SK-N-SH (cell line): ENCODE measurements around the gene DRC3. TPM values are rescaled to one million over a fixed set of nuclear protein-coding genes. Genes with fewer than 3 reads are reported as not detected.

Experiments used
- CTCF ChIA-PET: fragments of 300-600, 350-600 bp; formaldehyde crosslinking; extraction: SDS; loops from one replicate; lab custom pipeline; 2021; lab: Yijun Ruan, JAX
- POLR2A ChIA-PET: fragments of 350-600 bp; sonication (Branson Sonifier 250); formaldehyde crosslinking; extraction: SDS; loops from one replicate; lab custom pipeline; 2020; ENCODE audit warnings: antibody characterized with exemption, inconsistent platforms; lab: Yijun Ruan, JAX
- DNase-seq: peaks from one replicate; pipeline ENCODE4 v3.0.0; 2012
- H2AFZ ChIP-seq: fragments of 200-600 bp; sonication (generic); 2 replicates; pipeline ENCODE4 v1.8.1; 2016; ENCODE audit warnings: antibody characterized with exemption, mild to moderate bottlenecking, low read depth
- H3F3A ChIP-seq: fragments of 200-600 bp; sonication (generic); replicated peaks from 2 replicates; pipeline ENCODE3; 2016; ENCODE audit warnings: antibody characterized with exemption, mild to moderate bottlenecking; ENCODE audit not compliant: insufficient read depth
- H3K27ac ChIP-seq, 2 experiments: fragments of 200-500 bp in 1 of 2; fragments of 200-600 bp in 1 of 2; sonication (Bioruptor generic) in 1 of 2; sonication (generic), shearing (Covaris generic) in 1 of 2; 2 replicates each; pipeline versions ENCODE4 v1.5.1 to v1.6.1; 2014 to 2016; ENCODE audit warnings: low read depth in 2 of 2, inconsistent platforms in 1 of 2, low read length in 1 of 2, mild to moderate bottlenecking in 1 of 2, mixed read lengths in 1 of 2
- H3K27me3 ChIP-seq: fragments of 200-600 bp; sonication (generic), shearing (Covaris generic); 2 replicates; pipeline ENCODE4 v1.6.1; 2016; ENCODE audit warnings: mixed run types; ENCODE audit not compliant: insufficient read depth
- H3K36me3 ChIP-seq, 2 experiments: fragments of 200-500 bp in 1 of 2; fragments of 200-600 bp in 1 of 2; sonication (Bioruptor generic) in 1 of 2; sonication (generic) in 1 of 2; replicated peaks in 1 of 2; 2 replicates each; pipeline versions ENCODE3 to v1.5.1; 2014 to 2016; ENCODE audit warnings: low read length in 1 of 2, mild to moderate bottlenecking in 1 of 2; ENCODE audit not compliant: insufficient read depth in 2 of 2, control insufficient read depth in 1 of 2
- H3K4me1 ChIP-seq, 2 experiments: fragments of 200-500 bp in 1 of 2; fragments of 200-600 bp in 1 of 2; sonication (Bioruptor generic) in 1 of 2; sonication (generic), shearing (Covaris generic) in 1 of 2; 2 replicates each; pipeline versions ENCODE4 v1.5.1 to v1.6.1; 2014 to 2016; ENCODE audit warnings: low read depth in 1 of 2, low read length in 1 of 2, mixed run types in 1 of 2; ENCODE audit not compliant: insufficient read depth in 2 of 2, control insufficient read depth in 1 of 2
- H3K4me2 ChIP-seq: fragments of 200-600 bp; sonication (generic), shearing (Covaris generic); 2 replicates; pipeline ENCODE4 v1.6.1; 2017; ENCODE audit warnings: mixed run types
- H3K4me3 ChIP-seq, 2 experiments: fragments of 200-500 bp in 1 of 2; fragments of 200-600 bp in 1 of 2; sonication (Bioruptor generic) in 1 of 2; sonication (generic), shearing (Covaris generic) in 1 of 2; 2 replicates each; pipeline versions ENCODE4 v1.5.1 to v1.8.1; 2014 to 2016; ENCODE audit warnings: low read depth in 2 of 2, inconsistent platforms in 1 of 2, low read length in 1 of 2, mild to moderate bottlenecking in 1 of 2, mixed read lengths in 1 of 2, moderate library complexity in 1 of 2
- H3K79me2 ChIP-seq: fragments of 200-600 bp; sonication (generic); 2 replicates; pipeline ENCODE4 v1.8.1; 2017; ENCODE audit warnings: mild to moderate bottlenecking; ENCODE audit not compliant: insufficient read depth
- H3K9ac ChIP-seq: fragments of 200-600 bp; sonication (generic); 2 replicates; pipeline ENCODE4 v1.6.1; 2017; ENCODE audit warnings: mixed run types
- H3K9me2 ChIP-seq: fragments of 200-600 bp; sonication (generic); 2 replicates; pipeline ENCODE4 v1.6.1; 2017; ENCODE audit warnings: mixed run types
- H3K9me3 ChIP-seq: fragments of 200-600 bp; sonication (generic); 2 replicates; pipeline ENCODE4 v1.6.1; 2017; ENCODE audit warnings: mixed run types, mild to moderate bottlenecking, moderate library complexity
- H4K20me1 ChIP-seq: fragments of 200-600 bp; sonication (generic); 2 replicates; pipeline ENCODE4 v1.6.1; 2017; ENCODE audit warnings: mild to moderate bottlenecking, mixed run types; ENCODE audit not compliant: insufficient read depth
- CHD2 ChIP-seq: fragments of 150-350 bp; IDR thresholded peaks from 2 replicates; pipeline ENCODE4 v1.6.1; 2018; ENCODE audit warnings: low read length; ENCODE audit not compliant: partially characterized antibody
- ELF1 ChIP-seq: IDR thresholded peaks from 2 replicates; pipeline ENCODE4 v1.4.0; 2012
- FOSL2 ChIP-seq: IDR thresholded peaks from 2 replicates; pipeline ENCODE4 v1.4.0; 2012; ENCODE audit warnings: low read depth, mild to moderate bottlenecking, moderate library complexity, borderline replicate concordance
- GABPA ChIP-seq: IDR thresholded peaks from 2 replicates; pipeline ENCODE4 v1.4.0; 2012; ENCODE audit warnings: low read depth, mild to moderate bottlenecking
- GATA2 ChIP-seq: sonication (generic); formaldehyde crosslinking; IDR thresholded peaks from 2 replicates; pipeline ENCODE4 v1.5.0; 2020; ENCODE audit warnings: mild to moderate bottlenecking, missing genetic modification reagents
- IRF3 ChIP-seq: fragments of 150-350 bp; IDR thresholded peaks from 2 replicates; pipeline ENCODE4 v1.6.1; 2016; ENCODE audit warnings: mild to moderate bottlenecking, low read depth, low read length
- MAX ChIP-seq: IDR thresholded peaks from 2 replicates; pipeline ENCODE4 v1.4.0; 2012; ENCODE audit warnings: low read depth
- MEF2A ChIP-seq: IDR thresholded peaks from 2 replicates; pipeline ENCODE4 v1.4.0; 2012; ENCODE audit warnings: low read depth, borderline replicate concordance
- MXI1 ChIP-seq: IDR thresholded peaks from 2 replicates; pipeline ENCODE4 v1.6.1; 2012; ENCODE audit warnings: mild to moderate bottlenecking, low read depth, low read length, improper control_type of control experiment
- RCOR1 ChIP-seq: fragments of 150-350 bp; IDR thresholded peaks from 2 replicates; pipeline ENCODE4 v1.6.1; 2017; ENCODE audit warnings: antibody characterized with exemption, low read length
- SMC3 ChIP-seq: IDR thresholded peaks from 2 replicates; pipeline ENCODE4 v1.6.1; 2012; ENCODE audit warnings: low read depth, low read length, improper control_type of control experiment
- TAF1 ChIP-seq: IDR thresholded peaks from 2 replicates; pipeline ENCODE4 v1.6.1; 2012; ENCODE audit warnings: low read depth, mild to moderate bottlenecking, low read length, moderate library complexity, borderline replicate concordance
- WGBS: methylation state at CpG from one replicate; pipeline ENCODE4 v1.1.6; 2017; ENCODE audit warnings: low lambda C conversion rate; 5-methylcytosine and 5-hydroxymethylcytosine counted together
- polyA plus RNA-seq, 3 experiments: library from polyadenylated mRNA; depleted of rRNA; stranded (reverse); fragments of >200 nt; gene quantifications; 2 replicates each; pipeline ENCODE4 v1.2.3, GENCODE V29; 2012

Gene DRC3
- polyA plus RNA-seq, 1 of the 3 experiments (the other 2 are of a cell fraction): 3.6 TPM

- Histone ChIP-seq H3K9ac (no peak overlapping the region), H3K79me2 (peaks cover 82% of the 10 kb centered on the region), H3F3A (peaks cover 53% of the 10 kb centered on the region), H3K36me3 (no peaks in the 10 kb centered on the region), H3K27me3 (no peaks in the 10 kb centered on the region), H3K4me1 (peaks cover 56 to 75% of the 10 kb centered on the region in 2 experiments), H3K9me3 (no peaks in the 10 kb centered on the region), H3K9me2 (no peaks in the 10 kb centered on the region), H2AFZ (no peak overlapping the region), H3K27ac (peak overlapping the region; percentile 74 to 96; a peak in 3 of 4 replicates), H3K4me2 (peak overlapping the region; percentile 78; the same call in 1 of the 2 replicates), H4K20me1 (no peaks in the 10 kb centered on the region), H3K4me3 (no peak overlapping the region)
- WGBS: 91% methylated on average over 11 of the region's 11 CpGs
- ChIA-PET CTCF (interaction anchor here (0.8 to 6.1 kb wide), 4 partner anchors 13 to 54 kb away, joined by 3 to 35 read pairs (median 4); no protein-coding TSS in a partner anchor), POLR2A (interaction anchor here (1.0 kb wide), 1 partner anchor 109 kb away, joined by 3 read pairs; no protein-coding TSS in a partner anchor)
- no peak for DNase-seq
- TF ChIP-seq SMC3 (no peak), MXI1 (no peak), GATA2 (CRISPR knock-in tag) (no peak), MAX (no peak), FOSL2 (no peak)
Observed at GRCh38 chr17:17944743-17945142, 27.9 kb upstream of the DRC3 start.

GRCh38 chr17:17946093-17946492, 26.6 kb upstream of the DRC3 start:
- WGBS: 83% methylated on average over 3 of the region's 3 CpGs
- Histone ChIP-seq H3K27ac (0 out of 4 replicates have a peak overlapping the region, but pooled peaks of 1 of the 2 experiments have one; percentile 89), H3K4me1 (peaks cover 49 to 72% of the 10 kb centered on the region in 2 experiments), H3K9me2 (no peaks in the 10 kb centered on the region), H3K27me3 (no peaks in the 10 kb centered on the region), H3K4me3 (no peak overlapping the region), H3K79me2 (peaks cover 89% of the 10 kb centered on the region), H3K9me3 (no peaks in the 10 kb centered on the region), H4K20me1 (no peaks in the 10 kb centered on the region), H3F3A (peaks cover 46% of the 10 kb centered on the region)
- DNase-seq: no peak
- ChIA-PET POLR2A (no interaction called here), CTCF (interaction anchor here (1.3 to 2.1 kb wide), 4 partner anchors 18 to 265 kb away, joined by 3 to 10 read pairs (median 4); no protein-coding TSS in a partner anchor)
- no peak for TF ChIP-seq GABPA
- TF ChIP-seq CHD2: no peak
- TF ChIP-seq RCOR1: no peak
- TF ChIP-seq MEF2A: no peak
- no peak for TF ChIP-seq TAF1
- TF ChIP-seq ELF1: no peak
- no peak for TF ChIP-seq IRF3
- TF ChIP-seq, all 33 proteins: peak for 0
- Histone ChIP-seq H3K4me2 (no peak overlapping the region), H3K36me3 (no peaks in the 10 kb centered on the region), H3K9ac (no peak overlapping the region), H2AFZ (no peak overlapping the region)
